Gastroesophageal sphincter (tissue), 4 donors: ENCODE measurements around the gene MAN1A1. TPM values are rescaled to one million over a fixed set of nuclear protein-coding genes. Genes with fewer than 3 reads are reported as not detected.

Experiments used
- ATAC-seq: fragments of 150-250 bp; one replicate; pipeline ENCODE4 v1.9.1; 2016; ENCODE audit warnings: mild to moderate bottlenecking, moderate library complexity
- H3K27ac ChIP-seq, 4 donors: fragments of 200-600 bp; sonication (generic) in 3 of 4; 1 replicate in 3 of 4; 2 replicates in 1 of 4; pipeline ENCODE4 v1.5.1; 2016 to 2019
- H3K27me3 ChIP-seq: fragments of 200-600 bp; sonication (generic); one replicate; pipeline ENCODE4 v1.5.1; 2019
- H3K36me3 ChIP-seq, 2 donors: fragments of 200-600 bp; sonication (generic); one replicate each; pipeline ENCODE4 v1.5.1; 2019; ENCODE audit warnings: control low read depth in 1 of 2
- H3K4me1 ChIP-seq, 3 donors: fragments of 200-600 bp; sonication (generic); 1 replicate in 2 of 3; 2 replicates in 1 of 3; pipeline ENCODE4 v1.5.1; 2016 to 2019; ENCODE audit warnings: control low read depth in 2 of 3
- H3K4me3 ChIP-seq, 2 donors: fragments of 200-600 bp; sonication (generic); one replicate each; pipeline ENCODE4 v1.5.1; 2019; ENCODE audit warnings: mild to moderate bottlenecking in 1 of 2, moderate library complexity in 1 of 2
- H3K9me3 ChIP-seq, 3 donors: fragments of 200-600 bp; sonication (generic); one replicate each; pipeline ENCODE4 v1.5.1; 2017 to 2019; ENCODE audit warnings: control low read depth in 2 of 3
- CTCF ChIP-seq, 4 experiments: fragments of 200-600 bp in 2 of 4; fragments of 450-650 bp in 2 of 4; sonication (generic) in 1 of 4; IDR thresholded peaks; one replicate each; pipeline ENCODE4 v1.5.1; 2017 to 2019; ENCODE audit warnings: antibody characterized with exemption in 4 of 4, mild to moderate bottlenecking in 2 of 4, moderate library complexity in 2 of 4
- EP300 ChIP-seq: sonication (generic); formaldehyde crosslinking; IDR thresholded peaks from one replicate; pipeline ENCODE4 v1.6.1; 2017; ENCODE audit warnings: antibody characterized with exemption, mild to moderate bottlenecking
- POLR2A ChIP-seq, 2 donors: fragments of 450-650 bp; IDR thresholded peaks; one replicate each; pipeline ENCODE4 v1.6.1; 2017; ENCODE audit warnings: antibody characterized with exemption in 2 of 2, mild to moderate bottlenecking in 2 of 2, moderate library complexity in 1 of 2
- POLR2AphosphoS5 ChIP-seq: sonication (generic); formaldehyde crosslinking; IDR thresholded peaks from one replicate; pipeline ENCODE4 v1.6.1; 2017; ENCODE audit warnings: antibody characterized with exemption
- WGBS, 2 donors: methylation state at CpG; one replicate each; pipeline ENCODE4 v1.1.5; 2018; ENCODE audit warnings: low coverage in 1 of 2; 5-methylcytosine and 5-hydroxymethylcytosine counted together
- total RNA-seq, 4 donors: library from RNA; depleted of rRNA; stranded (reverse); fragments of >200 nt; gene quantifications; one replicate each; pipeline ENCODE4 v1.1.0, GENCODE V29; 2016

The MAN1A1 gene
- total RNA-seq, 4 donors from 2014 or later: 73.3 to 177 (median 110) TPM

GRCh38 chr6:119230160-119230559 is 119.4 kb downstream of the MAN1A1 start:
- no peak overlapping the region for H3K4me3 ChIP-seq
- peaks cover 0 to 22% of the 10 kb centered on the region in 2 donors for H3K36me3 ChIP-seq
- H3K27me3 ChIP-seq: no peaks in the 10 kb centered on the region
- 87 to 95% methylated on average over 4 of the region's 4 CpGs for WGBS, 2 donors
- H3K27ac ChIP-seq: no peak overlapping the region
- H3K9me3 ChIP-seq: no peaks in the 10 kb centered on the region
- TF ChIP-seq CTCF (IDR thresholded peaks at IDR 0.05): no peak
- TF ChIP-seq EP300: no peak
- TF ChIP-seq POLR2A (IDR thresholded peaks at IDR 0.05): no peak
- TF ChIP-seq POLR2AphosphoS5: no peak
- ATAC-seq: no peak
- no peaks in the 10 kb centered on the region for H3K4me1 ChIP-seq

- H3K27ac ChIP-seq: no peak overlapping the region
- no peak for ATAC-seq
- WGBS, 2 donors: 95 to 98% methylated on average over 2 of the region's 2 CpGs
- H3K4me1 ChIP-seq: peaks cover 0 to 7% (median 0%) of the 10 kb centered on the region in 3 donors
- TF ChIP-seq EP300: no peak
- no peak for TF ChIP-seq POLR2AphosphoS5
- TF ChIP-seq POLR2A (IDR thresholded peaks at IDR 0.05): no peak
- no peak for TF ChIP-seq CTCF (IDR thresholded peaks at IDR 0.05)
- H3K4me3 ChIP-seq: no peak overlapping the region
- H3K36me3 ChIP-seq: peaks cover 0 to 13% of the 10 kb centered on the region in 2 donors
- no peaks in the 10 kb centered on the region for H3K9me3 ChIP-seq
- no peaks in the 10 kb centered on the region for H3K27me3 ChIP-seq
These were observed 122.2 kb downstream of the MAN1A1 start for GRCh38 chr6:119227377-119227776.

- H3K27me3 ChIP-seq: no peaks in the 10 kb centered on the region
- peaks cover 0 to 5% of the 10 kb centered on the region in 2 donors for H3K36me3 ChIP-seq
- ATAC-seq: no peak
- TF ChIP-seq CTCF (IDR thresholded peaks at IDR 0.05) (no peak), POLR2A (IDR thresholded peaks at IDR 0.05) (no peak), EP300 (no peak), POLR2AphosphoS5 (no peak)
- 67 to 82% methylated on average over 4 of the region's 4 CpGs for WGBS, 2 donors
- H3K9me3 ChIP-seq: no peaks in the 10 kb centered on the region
- peaks cover 0 to 7% (median 0%) of the 10 kb centered on the region in 3 donors for H3K4me1 ChIP-seq
- H3K4me3 ChIP-seq: no peak overlapping the region
- H3K27ac ChIP-seq: no peak overlapping the region
These were observed 123.5 kb downstream of the MAN1A1 start for GRCh38 chr6:119226089-119226488.

GRCh38 chr6:119224095-119224701 is 125.4 kb downstream of the MAN1A1 start:
- WGBS, 2 donors: 81 to 88% methylated on average over 4 of the region's 4 CpGs
- Histone ChIP-seq H3K27me3 (no peaks in the 10 kb centered on the region), H3K4me3 (no peak overlapping the region), H3K36me3 (no peaks in the 10 kb centered on the region), H3K27ac (no peak overlapping the region), H3K9me3 (no peaks in the 10 kb centered on the region), H3K4me1 (peaks cover 0 to 11% (median 0%) of the 10 kb centered on the region in 3 donors)
- ATAC-seq: no peak
- TF ChIP-seq POLR2A (IDR thresholded peaks at IDR 0.05) (no peak), EP300 (no peak), CTCF (IDR thresholded peaks at IDR 0.05) (no peak), POLR2AphosphoS5 (no peak)

GRCh38 chr6:119220452-119220851 is 129.1 kb downstream of the MAN1A1 start:
- no peak overlapping the region for H3K27ac ChIP-seq
- 50 to 57% methylated on average over 1 of the region's 1 CpG for WGBS, 2 donors
- TF ChIP-seq CTCF (IDR thresholded peaks at IDR 0.05): no peak
- no peak for TF ChIP-seq EP300
- no peak for TF ChIP-seq POLR2A (IDR thresholded peaks at IDR 0.05)
- no peak for TF ChIP-seq POLR2AphosphoS5
- no peaks in the 10 kb centered on the region for H3K36me3 ChIP-seq
- peaks cover 0 to 22% (median 0%) of the 10 kb centered on the region in 3 donors for H3K4me1 ChIP-seq
- no peaks in the 10 kb centered on the region for H3K9me3 ChIP-seq
- H3K4me3 ChIP-seq: no peak overlapping the region
- no peak for ATAC-seq
- H3K27me3 ChIP-seq: no peaks in the 10 kb centered on the region
